GM23338 (cell line): ENCODE results near the gene ALPL.

Experiments
- CREB1 ChIP-seq: fragments of 250-450 bp; sonication (Bioruptor Pico); IDR thresholded peaks from 2 replicates; pipeline ENCODE4 v1.5.0; 2020; ENCODE audit warnings: low read depth, mild to moderate bottlenecking, moderate library complexity
- CTCF ChIP-seq, 2 experiments: fragments of 200-600 bp in 1 of 2; sonication (generic) in 1 of 2; conservative IDR thresholded peaks; 2 replicates each; pipeline versions ENCODE4 v1.5.1 to v1.6.1; 2016 to 2017; ENCODE audit warnings: antibody characterized with exemption in 2 of 2, low read depth in 2 of 2, mild to moderate bottlenecking in 2 of 2, moderate library complexity in 1 of 2
- EZH2 ChIP-seq: fragments of 200-600 bp; sonication (generic); IDR thresholded peaks from one replicate; pipeline ENCODE4 v1.8.0; 2017; ENCODE audit warnings: antibody characterized with exemption, mild to moderate bottlenecking, low read depth; ENCODE audit not compliant: unreplicated experiment
- POLR2AphosphoS5 ChIP-seq: IDR thresholded peaks from 2 replicates; pipeline ENCODE4 v1.6.1; 2016; ENCODE audit warnings: antibody characterized with exemption, low read depth
- REST ChIP-seq: IDR thresholded peaks from one replicate; pipeline ENCODE4 v1.6.1; 2018; ENCODE audit warnings: antibody characterized with exemption; ENCODE audit not compliant: unreplicated experiment

DNA sequence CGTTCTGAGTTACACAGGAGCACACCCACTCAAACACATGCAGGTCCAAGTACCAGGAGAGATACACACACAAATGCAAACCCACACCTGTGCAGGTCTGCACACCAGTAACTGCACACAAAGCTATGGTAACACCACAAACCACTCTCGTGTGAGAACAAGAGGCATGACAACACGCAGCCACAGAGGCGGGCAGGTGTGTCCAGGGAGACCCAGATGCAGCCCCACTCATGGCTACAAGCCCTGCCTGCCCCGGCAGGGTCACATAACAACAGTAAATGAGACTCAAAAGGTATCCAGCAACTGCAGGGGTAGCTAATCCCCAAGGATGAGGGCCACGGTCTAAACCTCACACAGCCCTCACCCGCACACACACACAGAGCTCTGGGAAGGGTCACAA lies 111.8 kb downstream of the ALPL start:
- TF ChIP-seq EZH2 (no peak), CTCF (conservative IDR thresholded peaks at IDR 0.05; ENCODE audit: low read depth in 2 of 2) (no peak), POLR2AphosphoS5 (no peak), CREB1 (no peak), REST (no peak)
